ENCODE results near the gene L3MBTL4.

L3MBTL4 gene

GRCh38 chr18:6374935-6375529 is 39.7 kb downstream of the L3MBTL4 start:
- no peak overlapping the region for H3K4me3 ChIP-seq (replicated peaks in 1 of 2; ENCODE audit: low read depth in 2 of 2, low read length in 2 of 2)
- TF ChIP-seq CTCF (IDR thresholded peaks at IDR 0.05; ENCODE audit: low read depth, low read length), result no peak
- no peak for DNase-seq (ENCODE audit: low read depth in 2 of 2)

- no peak overlapping the region for H3K4me3 ChIP-seq (replicated peaks in 1 of 2; ENCODE audit: low read depth in 2 of 2, low read length in 2 of 2)
- DNase-seq (ENCODE audit: low read depth in 2 of 2), result no peak
- no peak for TF ChIP-seq CTCF (IDR thresholded peaks at IDR 0.05; ENCODE audit: low read depth, low read length)
Measured at GRCh38 chr18:6374340-6374739, 40.4 kb downstream of the L3MBTL4 start.

GRCh38 chr18:6373187-6373586 is 41.5 kb downstream of the L3MBTL4 start:
- H3K4me3 ChIP-seq (replicated peaks in 1 of 2; ENCODE audit: low read depth in 2 of 2, low read length in 2 of 2), result no peak overlapping the region
- TF ChIP-seq CTCF (IDR thresholded peaks at IDR 0.05; ENCODE audit: low read depth, low read length), result no peak
- DNase-seq (ENCODE audit: low read depth in 2 of 2), result no peak

- no peak for DNase-seq (ENCODE audit: low read depth in 2 of 2)
- H3K4me3 ChIP-seq (replicated peaks in 1 of 2; ENCODE audit: low read depth in 2 of 2, low read length in 2 of 2), result no peak overlapping the region
- no peak for TF ChIP-seq CTCF (IDR thresholded peaks at IDR 0.05; ENCODE audit: low read depth, low read length)
Measured at GRCh38 chr18:6370886-6371635, 43.6 kb downstream of the L3MBTL4 start.

- no peak overlapping the region for H3K4me3 ChIP-seq (replicated peaks in 1 of 2; ENCODE audit: low read depth in 2 of 2, low read length in 2 of 2)
- no peak for DNase-seq (ENCODE audit: low read depth in 2 of 2)
- no peak for TF ChIP-seq CTCF (IDR thresholded peaks at IDR 0.05; ENCODE audit: low read depth, low read length)
Measured at GRCh38 chr18:6370410-6370809, 44.3 kb downstream of the L3MBTL4 start.

GRCh38 chr18:6368017-6368416 is 46.7 kb downstream of the L3MBTL4 start:
- no peak overlapping the region for H3K4me3 ChIP-seq (replicated peaks in 1 of 2; ENCODE audit: low read depth in 2 of 2, low read length in 2 of 2)
- no peak for TF ChIP-seq CTCF (IDR thresholded peaks at IDR 0.05; ENCODE audit: low read depth, low read length)
- no peak for DNase-seq (ENCODE audit: low read depth in 2 of 2)
